NCI-H345 (cell line): ENCODE measurements around the gene NTM.

Experiments used
- DNase-seq: peaks from one replicate; lab custom pipeline; 2025; lab: John Stamatoyannopoulos, UW

The NTM gene

GRCh38 chr11:131734871-131735270 is 364.5 kb downstream of the NTM start:
- DNase-seq = peak; percentile 6

GRCh38 chr11:131737357-131737756 is 366.9 kb downstream of the NTM start:
- DNase-seq = no peak

DNA sequence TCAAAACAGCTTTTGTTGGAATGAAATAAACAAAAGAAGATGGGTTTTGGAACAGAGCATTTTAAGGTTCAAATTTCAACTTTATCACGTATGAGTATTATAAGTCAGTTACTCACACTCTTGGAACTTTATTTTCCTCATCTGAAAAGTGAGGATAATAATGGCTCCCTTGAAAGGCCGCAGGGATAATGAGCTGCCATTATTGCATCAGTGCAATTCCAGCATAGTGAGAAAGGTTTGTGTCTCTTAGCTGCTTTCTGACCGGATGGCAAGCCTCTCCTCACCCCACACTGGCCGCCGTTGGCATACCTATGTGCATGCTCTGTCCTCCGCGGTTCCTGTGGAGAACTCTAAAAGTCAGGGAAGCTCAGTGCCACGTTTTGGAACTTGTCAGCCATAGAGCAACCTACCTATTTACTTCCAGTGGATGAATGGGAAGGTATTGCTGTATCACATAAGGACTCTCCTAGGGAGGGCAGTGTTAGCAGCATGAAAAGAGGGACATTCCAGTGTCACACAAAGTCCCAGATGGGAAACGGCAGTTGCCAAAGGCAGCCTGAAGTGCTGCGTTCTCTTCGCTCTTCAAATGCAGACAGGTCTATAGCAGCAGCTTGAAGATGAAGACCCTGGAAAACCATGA is 368.9 kb downstream of the NTM start:
- no peak for DNase-seq

GRCh38 chr11:131744847-131745246 is 374.4 kb downstream of the NTM start:
- no peak for DNase-seq

GRCh38 chr11:131745405-131745804 is 375.0 kb downstream of the NTM start:
- no peak for DNase-seq

DNA sequence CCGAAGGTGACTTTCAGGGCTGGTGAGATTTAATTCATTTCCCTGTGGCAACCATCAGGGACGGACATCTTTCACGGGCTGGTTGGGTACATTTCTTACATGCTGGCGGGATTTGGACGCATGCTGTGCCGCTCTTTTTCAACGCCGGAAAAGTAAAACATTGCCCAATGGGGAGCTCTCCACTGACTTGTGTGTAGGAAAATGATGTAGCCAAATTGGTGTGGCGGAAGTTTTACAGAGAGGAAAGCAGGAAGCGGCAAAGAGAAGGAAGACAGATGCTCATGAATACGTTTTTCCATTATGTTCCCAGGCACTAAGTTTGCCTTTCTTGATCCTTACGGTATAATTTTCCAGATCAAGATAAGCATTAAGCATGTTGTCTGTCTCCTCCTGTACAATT is 375.8 kb downstream of the NTM start:
- DNase-seq = no peak

DNA sequence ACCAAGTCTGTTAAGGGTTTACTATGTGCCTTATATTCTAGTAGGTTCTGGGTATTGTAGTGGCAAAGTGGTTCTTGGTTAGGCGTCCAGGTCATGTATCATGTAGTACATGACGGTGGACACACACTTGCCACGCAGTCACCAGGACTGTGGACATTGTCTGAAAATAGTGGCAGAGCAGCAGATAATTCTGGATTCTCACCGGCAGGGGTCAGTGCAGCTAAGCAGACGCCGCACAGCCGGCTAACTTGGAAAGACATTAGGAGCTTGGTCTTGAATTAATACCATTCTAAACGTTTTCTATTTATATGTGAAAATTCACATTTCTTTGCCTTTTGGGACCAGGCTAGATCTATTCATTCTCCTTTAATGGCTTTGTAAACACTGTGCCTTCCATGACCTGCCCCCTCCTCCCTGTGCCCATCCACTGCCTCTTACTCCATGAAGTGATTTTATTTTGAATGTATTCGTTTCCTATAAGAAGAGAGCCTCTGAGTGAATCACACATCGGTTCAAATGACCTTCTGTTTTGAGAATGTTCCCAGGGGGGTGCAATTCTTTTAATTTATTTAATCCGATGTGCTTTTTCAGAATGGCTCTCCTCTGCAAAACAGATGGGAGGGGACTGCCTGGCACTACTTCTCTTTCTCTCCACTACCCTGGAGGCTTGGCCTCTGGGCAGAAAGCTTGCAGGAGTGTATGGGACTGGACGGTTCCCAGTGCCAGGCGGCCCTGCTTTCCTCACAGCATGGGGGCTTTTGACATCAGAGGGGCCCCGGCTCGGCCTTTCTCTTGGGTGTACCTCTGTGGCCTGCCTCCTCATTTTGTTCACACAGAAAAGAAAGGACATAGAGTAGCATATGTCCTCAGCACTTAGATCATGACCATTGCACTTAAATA is 378.0 kb downstream of the NTM start:
- peak; percentile 63 for DNase-seq

- DNase-seq = no peak
Observed at GRCh38 chr11:131749101-131749500, 378.7 kb downstream of the NTM start.

DNA sequence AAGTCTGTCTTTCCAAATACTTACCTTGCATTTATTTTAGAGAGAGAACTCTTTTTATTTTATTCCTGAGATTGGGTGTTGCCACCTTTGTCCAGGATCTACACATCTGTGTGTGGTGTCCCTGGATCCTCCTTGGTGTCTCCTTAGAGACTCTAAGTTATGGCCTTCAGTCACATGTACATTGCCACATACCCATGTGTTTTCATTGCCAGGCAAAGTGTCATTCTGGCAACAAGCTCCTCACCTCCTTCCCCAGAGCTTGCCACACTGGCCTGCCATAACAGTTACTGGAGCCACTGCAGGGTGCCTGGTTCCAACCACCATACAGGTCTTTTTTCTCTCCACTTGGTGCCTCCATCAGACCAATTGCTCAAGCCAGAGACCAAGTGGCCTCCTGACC is 379.7 kb downstream of the NTM start:
- DNase-seq = no peak

- no peak for DNase-seq
Observed at GRCh38 chr11:131750692-131751091, 380.3 kb downstream of the NTM start.

- DNase-seq = no peak
Observed at GRCh38 chr11:131754671-131755070, 384.3 kb downstream of the NTM start.

- no peak for DNase-seq
Observed at GRCh38 chr11:131756479-131757110, 386.2 kb downstream of the NTM start.

- no peak for DNase-seq
Observed at GRCh38 chr11:131758726-131759125, 388.3 kb downstream of the NTM start.

- no peak for DNase-seq
Observed at GRCh38 chr11:131759140-131759539, 388.7 kb downstream of the NTM start.

DNA sequence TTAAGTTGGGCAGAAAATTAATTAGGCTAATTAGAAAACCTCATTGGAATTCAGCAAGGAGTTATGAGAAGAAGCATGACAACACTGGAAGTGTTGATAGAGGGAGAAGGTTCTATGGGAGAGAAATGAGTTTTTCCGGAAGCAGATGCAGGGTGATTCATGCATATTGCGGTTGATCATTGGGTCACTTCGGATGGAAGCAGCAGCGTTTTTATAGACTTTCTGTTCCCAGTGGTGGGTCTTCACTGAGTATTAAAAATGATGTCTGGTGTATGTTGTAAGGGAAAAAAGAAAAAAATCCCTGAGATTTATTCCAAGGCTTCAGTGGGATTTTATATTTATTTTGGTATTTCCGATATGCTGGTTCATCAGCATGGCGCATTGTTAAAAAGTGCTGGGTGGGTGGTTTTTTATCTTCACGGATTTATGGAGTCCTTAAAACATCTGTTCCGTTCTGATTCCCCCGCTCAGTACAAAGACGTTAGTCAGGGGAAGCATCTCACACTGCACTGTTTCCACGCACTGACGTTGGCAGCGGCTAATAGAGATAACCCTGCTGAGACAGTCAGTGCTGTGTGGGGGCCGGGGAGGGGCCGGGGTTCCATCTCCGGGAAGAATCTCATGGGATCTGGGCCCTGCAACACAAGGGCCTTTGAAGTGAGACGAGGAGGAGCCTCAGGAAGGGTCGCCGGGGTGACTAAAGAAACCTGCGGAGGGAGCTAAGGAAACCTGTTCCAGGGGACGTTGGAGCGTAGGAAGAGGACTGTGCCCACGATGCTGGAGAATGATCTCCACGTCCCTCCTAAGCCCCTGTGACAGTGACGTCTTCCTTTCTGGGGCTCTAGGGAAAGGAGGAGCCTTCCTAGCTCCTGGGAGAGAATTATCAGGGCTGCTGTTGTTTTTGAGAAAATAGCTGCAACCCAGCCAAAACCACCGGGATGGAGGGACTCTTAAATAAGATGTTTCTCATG is 390.0 kb downstream of the NTM start:
- no peak for DNase-seq

DNA sequence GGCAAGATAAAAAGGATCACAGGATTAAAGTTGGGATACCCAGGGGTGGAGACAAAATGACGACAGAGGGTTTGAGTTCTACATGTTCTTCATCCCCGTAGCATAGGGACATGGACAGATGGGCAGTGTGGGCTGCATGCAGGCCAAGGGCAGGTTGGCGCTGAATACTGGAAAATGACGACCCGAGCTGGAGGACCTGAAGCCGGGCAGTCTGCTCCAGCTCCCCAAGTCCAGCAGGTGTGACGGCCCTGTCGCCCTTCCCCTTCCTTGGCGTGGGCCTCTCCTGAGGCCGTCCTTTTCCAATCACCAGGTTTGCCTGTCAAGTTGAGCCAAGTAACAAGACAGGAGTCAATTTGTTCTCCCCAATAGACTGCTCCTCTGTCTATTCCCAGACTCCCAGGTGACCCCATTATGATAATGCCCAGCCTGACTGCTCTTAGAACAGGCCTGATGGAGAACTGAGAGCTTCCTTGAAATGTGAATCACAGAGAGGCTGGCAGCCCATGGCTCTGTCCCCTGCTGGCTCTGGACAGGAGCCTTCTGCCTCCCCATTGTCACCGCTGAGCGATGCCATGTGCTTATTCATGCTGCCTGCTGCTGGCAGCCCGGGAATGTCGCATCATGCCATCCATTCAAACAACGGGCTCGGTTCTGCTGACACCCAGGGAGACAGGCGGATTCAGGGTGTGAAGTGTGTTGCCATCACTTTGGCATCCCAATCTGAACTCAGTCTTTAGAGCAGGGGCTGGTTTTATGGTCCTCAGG is 392.1 kb downstream of the NTM start:
- no peak for DNase-seq

- no peak for DNase-seq
Observed at GRCh38 chr11:131763193-131763890, 392.9 kb downstream of the NTM start.

DNA sequence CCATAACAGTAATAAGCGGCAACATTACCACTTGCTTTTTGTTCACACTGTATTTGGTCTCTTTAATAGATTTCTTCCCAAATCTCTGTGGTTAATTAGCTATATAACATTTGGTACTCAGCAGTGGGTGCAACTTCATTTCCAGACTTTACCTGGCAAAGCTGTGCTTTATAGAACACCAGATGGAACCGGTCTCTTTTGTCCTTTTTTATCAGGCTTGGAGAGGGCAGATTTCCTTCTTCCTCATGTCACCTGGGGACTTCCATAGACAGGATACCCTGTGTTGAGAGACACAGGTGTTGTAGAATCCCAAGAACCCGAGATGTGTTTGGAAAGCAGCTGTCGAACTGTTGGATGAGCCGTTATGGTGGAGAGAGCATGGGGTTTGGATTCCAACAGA is 393.7 kb downstream of the NTM start:
- DNase-seq = no peak

- no peak for DNase-seq
Observed at GRCh38 chr11:131764649-131765048, 394.2 kb downstream of the NTM start.

GRCh38 chr11:131766637-131767036 is 396.2 kb downstream of the NTM start:
- no peak for DNase-seq
